Measurements from ENCODE around the gene RGL1.

The RGL1 gene

GRCh38 chr1:183830389-183830788 is 25.5 kb downstream of the RGL1 start:
- Histone ChIP-seq H3K27ac (ENCODE audit: extremely low read depth, low read depth, low read length) (no peak overlapping the region), H3K4me1 (ENCODE audit: control insufficient read depth, insufficient read depth, low read length) (no peaks in the 10 kb centered on the region), H3K36me3 (ENCODE audit: control insufficient read depth in 2 of 2, insufficient read depth in 1 of 2, low read length in 2 of 2) (no peaks in the 10 kb centered on the region), H3K4me3 (ENCODE audit: low read depth, low read length) (no peak overlapping the region), H3K9me3 (ENCODE audit: control insufficient read depth, insufficient read depth, low read depth, low read length) (no peaks in the 10 kb centered on the region)
- POLR2A ChIA-PET, result no interaction called here
- no peak for TF ChIP-seq ELK4 (IDR thresholded peaks at IDR 0.05; ENCODE audit: borderline replicate concordance, low read depth, low read length)
- no peak for TF ChIP-seq ZNF843 (tag by site-specific recombination; IDR thresholded peaks at IDR 0.05)
- no peak for TF ChIP-seq WT1 (tag by site-specific recombination; IDR thresholded peaks at IDR 0.05)
- TF ChIP-seq OSR2 (tag by site-specific recombination; IDR thresholded peaks at IDR 0.05), result no peak
- no peak for TF ChIP-seq PRDM1 (tag by site-specific recombination; IDR thresholded peaks at IDR 0.05)
- TF ChIP-seq ZNF48 (tag by site-specific recombination; IDR thresholded peaks at IDR 0.05), result no peak
- CTCF ChIA-PET, result interaction anchor here (0.6 to 1.3 kb wide), 2 partner anchors 85 to 155 kb away, joined by 3 to 4 read pairs; no protein-coding TSS in a partner anchor

- Histone ChIP-seq H3K4me3 (ENCODE audit: low read depth, low read length) (no peak overlapping the region), H3K27ac (ENCODE audit: extremely low read depth, low read depth, low read length) (no peak overlapping the region), H3K4me1 (ENCODE audit: control insufficient read depth, insufficient read depth, low read length) (no peaks in the 10 kb centered on the region), H3K36me3 (ENCODE audit: control insufficient read depth in 2 of 2, insufficient read depth in 1 of 2, low read length in 2 of 2) (no peaks in the 10 kb centered on the region), H3K9me3 (ENCODE audit: control insufficient read depth, insufficient read depth, low read depth, low read length) (no peaks in the 10 kb centered on the region)
- POLR2A ChIA-PET, result no interaction called here
- CTCF ChIA-PET, result no interaction called here
- TF ChIP-seq ZNF16 (tag by site-specific recombination; IDR thresholded peaks at IDR 0.05; ENCODE audit: low read depth) (no peak), OSR2 (tag by site-specific recombination; IDR thresholded peaks at IDR 0.05) (peak; percentile 11; the same call in 1 of the 2 replicates), ZNF146 (tag by site-specific recombination; IDR thresholded peaks at IDR 0.05) (no peak), ZNF221 (tag by site-specific recombination; IDR thresholded peaks at IDR 0.05; ENCODE audit: borderline replicate concordance) (no peak)
Measured at GRCh38 chr1:183831311-183831710, 26.4 kb downstream of the RGL1 start.

- POLR2A ChIA-PET, result no interaction called here
Measured at GRCh38 chr1:183832459-183832858, 27.5 kb downstream of the RGL1 start.

GRCh38 chr1:183834568-183834967 is 29.6 kb downstream of the RGL1 start:
- Histone ChIP-seq H3K9me3 (ENCODE audit: control insufficient read depth, insufficient read depth, low read depth, low read length) (no peaks in the 10 kb centered on the region), H3K4me3 (ENCODE audit: low read depth, low read length) (no peak overlapping the region), H3K27ac (ENCODE audit: extremely low read depth, low read depth, low read length) (no peak overlapping the region), H3K36me3 (ENCODE audit: control insufficient read depth in 2 of 2, insufficient read depth in 1 of 2, low read length in 2 of 2) (no peaks in the 10 kb centered on the region), H3K4me1 (ENCODE audit: control insufficient read depth, insufficient read depth, low read length) (peaks cover 10% of the 10 kb centered on the region)
- ChIA-PET CTCF (no interaction called here), POLR2A (no interaction called here)
- no peak for TF ChIP-seq ZNF350 (tag by site-specific recombination; IDR thresholded peaks at IDR 0.05)
- TF ChIP-seq ZNF626 (tag by site-specific recombination; IDR thresholded peaks at IDR 0.05), result no peak
- TF ChIP-seq ZNF202 (tag by site-specific recombination; IDR thresholded peaks at IDR 0.05; ENCODE audit: borderline replicate concordance), result no peak
- TF ChIP-seq ZNF776 (tag by site-specific recombination; IDR thresholded peaks at IDR 0.05; ENCODE audit: borderline replicate concordance), result no peak
- no peak for TF ChIP-seq ZBTB17 (tag by site-specific recombination; IDR thresholded peaks at IDR 0.05)
- peak; percentile 52; the same call in 1 of the 2 replicates for TF ChIP-seq ZNF121 (tag by site-specific recombination; IDR thresholded peaks at IDR 0.05)
- TF ChIP-seq ZNF416 (tag by site-specific recombination; IDR thresholded peaks at IDR 0.05), result no peak
- no peak for TF ChIP-seq ZSCAN23 (tag by site-specific recombination; IDR thresholded peaks at IDR 0.05)
- no peak for TF ChIP-seq KLF17 (tag by site-specific recombination; IDR thresholded peaks at IDR 0.05)

More at GRCh38 chr1:183832459-183832858, 27.5 kb downstream of the RGL1 start:
- Histone ChIP-seq H3K36me3 (ENCODE audit: control insufficient read depth in 2 of 2, insufficient read depth in 1 of 2, low read length in 2 of 2) (no peaks in the 10 kb centered on the region), H3K9me3 (ENCODE audit: control insufficient read depth, insufficient read depth, low read depth, low read length) (no peaks in the 10 kb centered on the region), H3K27ac (ENCODE audit: extremely low read depth, low read depth, low read length) (no peak overlapping the region), H3K4me3 (ENCODE audit: low read depth, low read length) (no peak overlapping the region), H3K4me1 (ENCODE audit: control insufficient read depth, insufficient read depth, low read length) (peaks cover 9% of the 10 kb centered on the region)
- TF ChIP-seq ZNF362 (tag by site-specific recombination; IDR thresholded peaks at IDR 0.05), result no peak
- TF ChIP-seq ZBTB44 (tag by site-specific recombination; IDR thresholded peaks at IDR 0.05), result no peak
- TF ChIP-seq ZNF768 (tag by site-specific recombination; IDR thresholded peaks at IDR 0.05), result peak; percentile 61; the same call in 1 of the 2 replicates
- no peak for TF ChIP-seq ZBTB7A (tag by site-specific recombination; IDR thresholded peaks at IDR 0.05; ENCODE audit: low read depth)
- CTCF ChIA-PET, result interaction anchor here (0.6 kb wide), 1 partner anchor 83 kb away, joined by 3 read pairs; no protein-coding TSS in a partner anchor
